DOHH2 (cell line): ENCODE data around the gene LGALS3BP.

Experiments
- CTCF ChIP-seq: fragments of 200-600 bp; sonication (generic); IDR thresholded peaks from one replicate; pipeline ENCODE4 v1.5.1; 2014; ENCODE audit warnings: antibody characterized with exemption, mild to moderate bottlenecking, low read depth, low read length; ENCODE audit not compliant: poor library complexity, severe bottlenecking
- EZH2phosphoT487 ChIP-seq: fragments of 200-600 bp; sonication (generic); IDR thresholded peaks from 2 replicates; pipeline ENCODE4 v1.6.1; 2017; ENCODE audit warnings: borderline replicate concordance, mild to moderate bottlenecking, antibody characterized with exemption, low read length, moderate library complexity, mixed read lengths

- TF ChIP-seq CTCF (no peak), EZH2phosphoT487 (no peak)
Measured at GRCh38 chr17:78922816-78923498, 56.8 kb downstream of the LGALS3BP start.
